HepG2 (cell line): Measurements from ENCODE around the gene ZNF445. TPM values are rescaled to one million over a fixed set of nuclear protein-coding genes. Genes with fewer than 3 reads are reported as not detected.

Experiments used
- FLYWCH1 ChIP-seq: sonication (generic); formaldehyde crosslinking; IDR thresholded peaks from 2 replicates; pipeline ENCODE4 v1.8.1; 2023; ENCODE audit warnings: mild to moderate bottlenecking, missing genetic modification reagents
- FOSL1 ChIP-seq: sonication (generic); formaldehyde crosslinking; IDR thresholded peaks from 2 replicates; pipeline ENCODE4 v1.9.0; 2021; ENCODE audit warnings: missing genetic modification reagents, borderline replicate concordance
- KDM1A ChIP-seq: IDR thresholded peaks from 2 replicates; pipeline ENCODE4 v1.6.1; 2016; ENCODE audit warnings: missing compliant biosample characterization
- KDM2A ChIP-seq: sonication (generic); formaldehyde crosslinking; IDR thresholded peaks from 2 replicates; pipeline ENCODE4 v1.4.0; 2020; ENCODE audit warnings: low read depth, missing genetic modification reagents, borderline replicate concordance
- MBD4 ChIP-seq: IDR thresholded peaks from 2 replicates; pipeline ENCODE4 v1.6.1; 2012; ENCODE audit warnings: low read length, inconsistent platforms, borderline replicate concordance
- MEF2D ChIP-seq: sonication (generic); formaldehyde crosslinking; IDR thresholded peaks from 2 replicates; pipeline ENCODE4 v1.5.1; 2020; ENCODE audit warnings: mild to moderate bottlenecking, missing genetic modification reagents
- SP4 ChIP-seq: sonication (generic); formaldehyde crosslinking; IDR thresholded peaks from 2 replicates; pipeline ENCODE4 v1.8.1; 2023; ENCODE audit warnings: mild to moderate bottlenecking, missing genetic modification reagents
- STAT5B ChIP-seq: sonication (generic); formaldehyde crosslinking; IDR thresholded peaks from 2 replicates; pipeline ENCODE4 v1.4.0; 2020; ENCODE audit warnings: missing genetic modification reagents
- TBX2 ChIP-seq: sonication (generic); formaldehyde crosslinking; IDR thresholded peaks from 2 replicates; pipeline ENCODE4 v1.5.0; 2020; ENCODE audit warnings: missing genetic modification reagents, mild to moderate bottlenecking, borderline replicate concordance
- TOPORS ChIP-seq: sonication (generic); formaldehyde crosslinking; IDR thresholded peaks from 2 replicates; pipeline ENCODE4 v1.8.0; 2023; ENCODE audit warnings: mild to moderate bottlenecking, missing genetic modification reagents
- ZNF337 ChIP-seq: sonication (generic); formaldehyde crosslinking; IDR thresholded peaks from 2 replicates; pipeline ENCODE4 v1.5.1; 2020; ENCODE audit warnings: missing genetic modification reagents, low read depth, mild to moderate bottlenecking, borderline replicate concordance
- ZNF552 ChIP-seq: sonication (generic); formaldehyde crosslinking; IDR thresholded peaks from 2 replicates; pipeline ENCODE4 v1.9.0; 2022; ENCODE audit warnings: missing genetic modification reagents, mild to moderate bottlenecking, borderline replicate concordance
- ZNF572 ChIP-seq: sonication (generic); formaldehyde crosslinking; IDR thresholded peaks from 2 replicates; pipeline ENCODE4 v1.5.1; 2020; ENCODE audit warnings: mild to moderate bottlenecking, missing genetic modification reagents
- ZNF776 ChIP-seq: sonication (generic); formaldehyde crosslinking; IDR thresholded peaks from 2 replicates; pipeline ENCODE4 v1.4.0; 2020; ENCODE audit warnings: mild to moderate bottlenecking, missing genetic modification reagents
- ZSCAN21 ChIP-seq: sonication (generic); formaldehyde crosslinking; IDR thresholded peaks from 2 replicates; pipeline ENCODE4 v1.8.0; 2022; ENCODE audit warnings: mild to moderate bottlenecking, missing genetic modification reagents, moderate library complexity, borderline replicate concordance
- polyA plus RNA-seq, 8 experiments: library from polyadenylated mRNA; depleted of rRNA in 3 of 8; stranded (reverse) in 7 of 8; unstranded in 1 of 8; fragments of >200 nt; fragmentation: Illumina TruSeq in 4 of 8; extraction: Trizol in 4 of 8; gene quantifications; 2 replicates each; pipeline versions ENCODE4 v1.2.1 to v1.2.3, GENCODE V29; 2011 to 2016; ENCODE audit warnings: low read depth in 4 of 8, missing spikeins in 1 of 8, mixed read lengths in 1 of 8; ENCODE audit not compliant: insufficient read depth in 1 of 8
- total RNA-seq, 5 experiments: library from RNA; depleted of rRNA; stranded (reverse); fragments of >200 nt; fragmentation: Illumina TruSeq; extraction: Trizol; gene quantifications; 2 replicates each; pipeline ENCODE4 v1.2.3, GENCODE V29; 2016; ENCODE audit warnings: low read depth in 1 of 5
- TF ChIP-seq, protein P1 (sequence below), 2 experiments: fragments of 450-650 bp in 1 of 2; sonication (generic) in 1 of 2; formaldehyde crosslinking; IDR thresholded peaks; 2 replicates each; pipeline versions ENCODE4 v1.5.0 to v1.8.0; 2020 to 2022; ENCODE audit warnings: mild to moderate bottlenecking in 1 of 2, missing genetic modification reagents in 1 of 2
- TF ChIP-seq, protein P2 (sequence below): sonication (generic); formaldehyde crosslinking; IDR thresholded peaks from 2 replicates; pipeline ENCODE4 v1.8.1; 2023; ENCODE audit warnings: missing genetic modification reagents, mild to moderate bottlenecking, borderline replicate concordance
- TF ChIP-seq, protein P3 (sequence below): sonication (generic); formaldehyde crosslinking; IDR thresholded peaks from 2 replicates; pipeline ENCODE4 v1.4.0; 2020; ENCODE audit warnings: mild to moderate bottlenecking, missing genetic modification reagents
- TF ChIP-seq, protein P4 (sequence below): IDR thresholded peaks from 2 replicates; pipeline ENCODE4 v1.6.1; 2012; ENCODE audit warnings: low read depth, low read length, improper control_type of control experiment
- TF ChIP-seq, protein P5 (sequence below): sonication (generic); formaldehyde crosslinking; IDR thresholded peaks from 2 replicates; pipeline ENCODE4 v1.4.0; 2020; ENCODE audit warnings: missing genetic modification reagents, borderline replicate concordance

The ZNF445 gene
- total and polyA plus RNA-seq, 2 of the 13 experiments (the other 11 are each of a cell fraction or from before 2014, with no cell fraction given) = 4.4 to 10.3 TPM

DNA sequence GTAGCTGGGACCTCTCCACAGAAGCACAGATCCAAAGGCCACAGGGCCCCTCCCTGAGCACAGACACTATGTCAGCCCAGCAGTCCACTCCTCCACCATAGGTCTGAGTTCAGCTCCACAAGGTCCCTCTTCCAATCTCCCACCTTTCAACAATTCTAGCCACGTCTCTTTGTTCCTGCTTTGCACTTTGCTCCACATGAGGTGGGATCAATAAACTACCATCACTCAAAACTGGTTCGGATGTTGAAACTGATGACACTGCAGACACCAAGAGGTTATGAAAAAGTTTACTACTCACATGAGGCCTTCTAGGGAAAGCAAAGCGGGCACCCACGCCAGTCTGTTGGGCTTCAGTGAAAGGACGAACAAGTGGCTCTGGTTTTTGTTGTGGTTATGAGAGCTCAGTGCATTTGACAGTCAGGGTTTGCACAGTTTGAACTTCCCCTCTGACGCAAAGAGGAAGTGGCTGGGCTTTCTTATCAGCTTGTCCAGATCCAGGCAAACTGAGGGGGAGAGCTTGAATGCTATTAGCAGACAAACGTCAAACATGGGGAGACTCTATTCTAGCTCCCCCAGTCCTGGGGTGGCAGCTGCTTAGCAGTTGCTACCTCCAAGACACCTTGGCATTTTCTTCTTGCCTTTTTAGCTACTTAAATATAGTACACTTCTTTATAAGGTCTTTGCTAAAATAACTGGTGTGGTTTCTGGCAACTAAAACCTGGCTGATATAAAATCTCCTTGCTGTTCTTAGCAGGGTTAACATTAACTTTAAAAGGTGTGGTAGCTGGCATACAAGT lies 37.8 kb downstream of the ZNF445 start (continued):
- TF ChIP-seq TOPORS = no peak; the same call in 1 of the 2 replicates
- no peak; the same call in 1 of the 2 replicates for TF ChIP-seq FOSL1 (CRISPR knock-in tag)
- TF ChIP-seq KDM1A (CRISPR knock-in tag) = peak; percentile 19; the same call in 1 of the 2 replicates
- no peak for TF ChIP-seq ZNF337 (CRISPR knock-in tag)
- TF ChIP-seq, protein P1, sequence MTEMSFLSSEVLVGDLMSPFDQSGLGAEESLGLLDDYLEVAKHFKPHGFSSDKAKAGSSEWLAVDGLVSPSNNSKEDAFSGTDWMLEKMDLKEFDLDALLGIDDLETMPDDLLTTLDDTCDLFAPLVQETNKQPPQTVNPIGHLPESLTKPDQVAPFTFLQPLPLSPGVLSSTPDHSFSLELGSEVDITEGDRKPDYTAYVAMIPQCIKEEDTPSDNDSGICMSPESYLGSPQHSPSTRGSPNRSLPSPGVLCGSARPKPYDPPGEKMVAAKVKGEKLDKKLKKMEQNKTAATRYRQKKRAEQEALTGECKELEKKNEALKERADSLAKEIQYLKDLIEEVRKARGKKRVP (CRISPR knock-in tag; IDR thresholded peaks at IDR 0.05) = peak in 1 of 2 experiments; percentile 84; a peak in 2 of 4 replicates
- no peak for TF ChIP-seq ZNF552
- no peak for TF ChIP-seq ZNF776 (CRISPR knock-in tag)
- TF ChIP-seq FLYWCH1 (CRISPR knock-in tag) = no peak
- TF ChIP-seq STAT5B (CRISPR knock-in tag) = no peak
- TF ChIP-seq TBX2 = peak; percentile 98
- no peak; the same call in 1 of the 2 replicates for TF ChIP-seq ZSCAN21 (CRISPR knock-in tag)
- TF ChIP-seq ZNF572 = no peak
- TF ChIP-seq, protein P2, sequence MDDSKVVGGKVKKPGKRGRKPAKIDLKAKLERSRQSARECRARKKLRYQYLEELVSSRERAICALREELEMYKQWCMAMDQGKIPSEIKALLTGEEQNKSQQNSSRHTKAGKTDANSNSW = no peak
- peak; percentile 38; the same call in 1 of the 2 replicates for TF ChIP-seq KDM2A
- TF ChIP-seq, protein P3, sequence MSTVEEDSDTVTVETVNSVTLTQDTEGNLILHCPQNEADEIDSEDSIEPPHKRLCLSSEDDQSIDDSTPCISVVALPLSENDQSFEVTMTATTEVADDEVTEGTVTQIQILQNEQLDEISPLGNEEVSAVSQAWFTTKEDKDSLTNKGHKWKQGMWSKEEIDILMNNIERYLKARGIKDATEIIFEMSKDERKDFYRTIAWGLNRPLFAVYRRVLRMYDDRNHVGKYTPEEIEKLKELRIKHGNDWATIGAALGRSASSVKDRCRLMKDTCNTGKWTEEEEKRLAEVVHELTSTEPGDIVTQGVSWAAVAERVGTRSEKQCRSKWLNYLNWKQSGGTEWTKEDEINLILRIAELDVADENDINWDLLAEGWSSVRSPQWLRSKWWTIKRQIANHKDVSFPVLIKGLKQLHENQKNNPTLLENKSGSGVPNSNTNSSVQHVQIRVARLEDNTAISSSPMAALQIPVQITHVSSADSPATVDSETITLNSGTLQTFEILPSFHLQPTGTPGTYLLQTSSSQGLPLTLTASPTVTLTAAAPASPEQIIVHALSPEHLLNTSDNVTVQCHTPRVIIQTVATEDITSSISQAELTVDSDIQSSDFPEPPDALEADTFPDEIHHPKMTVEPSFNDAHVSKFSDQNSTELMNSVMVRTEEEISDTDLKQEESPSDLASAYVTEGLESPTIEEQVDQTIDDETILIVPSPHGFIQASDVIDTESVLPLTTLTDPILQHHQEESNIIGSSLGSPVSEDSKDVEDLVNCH = no peak
- TF ChIP-seq MEF2D (CRISPR knock-in tag) = peak; percentile 89
- TF ChIP-seq, protein P4, sequence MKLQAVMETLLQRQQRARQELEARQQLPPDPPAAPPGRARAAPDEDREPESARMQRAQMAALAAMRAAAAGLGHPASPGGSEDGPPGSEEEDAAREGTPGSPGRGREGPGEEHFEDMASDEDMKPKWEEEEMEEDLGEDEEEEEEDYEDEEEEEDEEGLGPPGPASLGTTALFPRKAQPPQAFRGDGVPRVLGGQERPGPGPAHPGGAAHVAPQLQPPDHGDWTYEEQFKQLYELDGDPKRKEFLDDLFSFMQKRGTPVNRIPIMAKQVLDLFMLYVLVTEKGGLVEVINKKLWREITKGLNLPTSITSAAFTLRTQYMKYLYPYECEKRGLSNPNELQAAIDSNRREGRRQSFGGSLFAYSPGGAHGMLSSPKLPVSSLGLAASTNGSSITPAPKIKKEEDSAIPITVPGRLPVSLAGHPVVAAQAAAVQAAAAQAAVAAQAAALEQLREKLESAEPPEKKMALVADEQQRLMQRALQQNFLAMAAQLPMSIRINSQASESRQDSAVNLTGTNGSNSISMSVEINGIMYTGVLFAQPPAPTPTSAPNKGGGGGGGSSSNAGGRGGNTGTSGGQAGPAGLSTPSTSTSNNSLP = peak; percentile 13; the same call in 1 of the 2 replicates
- TF ChIP-seq, protein P5, sequence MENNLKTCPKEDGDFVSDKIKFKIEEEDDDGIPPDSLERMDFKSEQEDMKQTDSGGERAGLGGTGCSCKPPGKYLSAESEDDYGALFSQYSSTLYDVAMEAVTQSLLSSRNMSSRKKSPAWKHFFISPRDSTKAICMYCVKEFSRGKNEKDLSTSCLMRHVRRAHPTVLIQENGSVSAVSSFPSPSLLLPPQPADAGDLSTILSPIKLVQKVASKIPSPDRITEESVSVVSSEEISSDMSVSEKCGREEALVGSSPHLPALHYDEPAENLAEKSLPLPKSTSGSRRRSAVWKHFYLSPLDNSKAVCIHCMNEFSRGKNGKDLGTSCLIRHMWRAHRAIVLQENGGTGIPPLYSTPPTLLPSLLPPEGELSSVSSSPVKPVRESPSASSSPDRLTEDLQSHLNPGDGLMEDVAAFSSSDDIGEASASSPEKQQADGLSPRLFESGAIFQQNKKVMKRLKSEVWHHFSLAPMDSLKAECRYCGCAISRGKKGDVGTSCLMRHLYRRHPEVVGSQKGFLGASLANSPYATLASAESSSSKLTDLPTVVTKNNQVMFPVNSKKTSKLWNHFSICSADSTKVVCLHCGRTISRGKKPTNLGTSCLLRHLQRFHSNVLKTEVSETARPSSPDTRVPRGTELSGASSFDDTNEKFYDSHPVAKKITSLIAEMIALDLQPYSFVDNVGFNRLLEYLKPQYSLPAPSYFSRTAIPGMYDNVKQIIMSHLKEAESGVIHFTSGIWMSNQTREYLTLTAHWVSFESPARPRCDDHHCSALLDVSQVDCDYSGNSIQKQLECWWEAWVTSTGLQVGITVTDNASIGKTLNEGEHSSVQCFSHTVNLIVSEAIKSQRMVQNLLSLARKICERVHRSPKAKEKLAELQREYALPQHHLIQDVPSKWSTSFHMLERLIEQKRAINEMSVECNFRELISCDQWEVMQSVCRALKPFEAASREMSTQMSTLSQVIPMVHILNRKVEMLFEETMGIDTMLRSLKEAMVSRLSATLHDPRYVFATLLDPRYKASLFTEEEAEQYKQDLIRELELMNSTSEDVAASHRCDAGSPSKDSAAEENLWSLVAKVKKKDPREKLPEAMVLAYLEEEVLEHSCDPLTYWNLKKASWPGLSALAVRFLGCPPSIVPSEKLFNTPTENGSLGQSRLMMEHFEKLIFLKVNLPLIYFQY (CRISPR knock-in tag) = no peak
- TF ChIP-seq MBD4 = 0 out of 2 replicates have a peak, but pooled peaks have one; percentile 21
- TF ChIP-seq SP4 (CRISPR knock-in tag) = peak; percentile 67
